Measurements from ENCODE around the gene NOP9.

DNA sequence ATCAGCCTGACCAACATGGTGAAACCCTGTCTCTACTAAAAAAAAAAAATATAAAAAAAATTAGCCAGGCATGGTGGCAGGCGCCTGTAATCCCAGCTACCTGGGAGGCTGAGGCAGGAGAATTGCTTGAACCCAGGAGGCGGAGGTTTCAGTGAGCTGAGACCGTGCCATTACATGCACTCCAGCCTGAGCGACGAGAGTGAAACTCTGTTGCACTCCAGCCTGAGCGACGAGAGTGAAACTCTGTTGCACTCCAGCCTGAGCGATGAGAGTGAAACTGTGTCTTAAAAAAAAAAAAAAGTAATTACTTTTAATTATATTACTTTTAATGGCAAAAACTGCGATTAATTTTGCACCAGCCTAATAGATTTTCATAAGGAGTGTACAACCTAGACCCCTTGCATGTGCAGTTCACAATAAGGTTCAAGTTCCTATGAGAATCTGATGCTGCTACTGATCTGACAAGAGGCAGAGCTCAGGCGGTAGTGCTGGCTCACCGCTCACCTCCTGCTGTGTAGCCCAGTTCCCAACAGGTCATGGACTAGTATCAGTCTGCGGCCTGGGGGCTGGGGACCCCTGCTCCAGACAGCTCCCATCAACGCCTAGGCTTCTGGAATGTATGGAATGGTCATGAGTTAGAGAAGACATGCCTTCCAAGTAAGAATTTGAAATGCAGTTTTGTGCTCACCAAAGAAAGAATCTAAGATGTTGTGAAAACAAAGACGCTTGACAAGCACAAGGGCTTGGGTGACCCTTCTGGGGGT is 21.7 kb downstream of the NOP9 start:
- TF ChIP-seq RAD21 (CRISPR knock-in tag; conservative IDR thresholded peaks at IDR 0.05 in 1 of 2, IDR thresholded peaks at IDR 0.05 in 1 of 2), result no peak
- TF ChIP-seq EP300 (IDR thresholded peaks at IDR 0.05; ENCODE audit: low read length), result no peak
- no peak for TF ChIP-seq CHD2 (IDR thresholded peaks at IDR 0.05; ENCODE audit: low read depth, low read length)
- TF ChIP-seq NR2C2 (CRISPR knock-in tag; IDR thresholded peaks at IDR 0.05), result no peak
- TF ChIP-seq NR2C2 (tag; IDR thresholded peaks at IDR 0.05), result no peak
- no peak for TF ChIP-seq MEF2D (tag; conservative IDR thresholded peaks at IDR 0.05; ENCODE audit: low read depth)
- no peak for TF ChIP-seq TEAD1 (CRISPR knock-in tag; IDR thresholded peaks at IDR 0.05)
- TF ChIP-seq JUND (IDR thresholded peaks at IDR 0.05; ENCODE audit: borderline replicate concordance, low read depth, low read length), result no peak
- TF ChIP-seq JUND (tag; IDR thresholded peaks at IDR 0.05; ENCODE audit: borderline replicate concordance, low read depth, low read length), result no peak
- TF ChIP-seq FOXJ3 (CRISPR knock-in tag; IDR thresholded peaks at IDR 0.05), result no peak
